Measurements from ENCODE around the gene TRDN.

The TRDN gene

GRCh38 chr6:123529058-123529457, 107.7 kb downstream of the TRDN start:
- DNase-seq (ENCODE audit: low read depth): no peak
- TF ChIP-seq, protein P1, sequence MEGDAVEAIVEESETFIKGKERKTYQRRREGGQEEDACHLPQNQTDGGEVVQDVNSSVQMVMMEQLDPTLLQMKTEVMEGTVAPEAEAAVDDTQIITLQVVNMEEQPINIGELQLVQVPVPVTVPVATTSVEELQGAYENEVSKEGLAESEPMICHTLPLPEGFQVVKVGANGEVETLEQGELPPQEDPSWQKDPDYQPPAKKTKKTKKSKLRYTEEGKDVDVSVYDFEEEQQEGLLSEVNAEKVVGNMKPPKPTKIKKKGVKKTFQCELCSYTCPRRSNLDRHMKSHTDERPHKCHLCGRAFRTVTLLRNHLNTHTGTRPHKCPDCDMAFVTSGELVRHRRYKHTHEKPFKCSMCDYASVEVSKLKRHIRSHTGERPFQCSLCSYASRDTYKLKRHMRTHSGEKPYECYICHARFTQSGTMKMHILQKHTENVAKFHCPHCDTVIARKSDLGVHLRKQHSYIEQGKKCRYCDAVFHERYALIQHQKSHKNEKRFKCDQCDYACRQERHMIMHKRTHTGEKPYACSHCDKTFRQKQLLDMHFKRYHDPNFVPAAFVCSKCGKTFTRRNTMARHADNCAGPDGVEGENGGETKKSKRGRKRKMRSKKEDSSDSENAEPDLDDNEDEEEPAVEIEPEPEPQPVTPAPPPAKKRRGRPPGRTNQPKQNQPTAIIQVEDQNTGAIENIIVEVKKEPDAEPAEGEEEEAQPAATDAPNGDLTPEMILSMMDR (IDR thresholded peaks at IDR 0.05; ENCODE audit: low read length, missing control alignments): no peak

GRCh38 chr6:123527406-123527805, 109.3 kb downstream of the TRDN start:
- DNase-seq (ENCODE audit: low read depth): no peak
- no peak overlapping the region for H3K4me3 ChIP-seq (replicated peaks; ENCODE audit: low read depth, low read length)
- TF ChIP-seq, protein P1 (IDR thresholded peaks at IDR 0.05; ENCODE audit: low read length, missing control alignments): no peak

More at GRCh38 chr6:123529058-123529457, 107.7 kb downstream of the TRDN start:
- H3K4me3 ChIP-seq (replicated peaks; ENCODE audit: low read depth, low read length): no peak overlapping the region

GRCh38 chr6:123526128-123526527, 110.6 kb downstream of the TRDN start:
- DNase-seq (ENCODE audit: low read depth): no peak
- H3K4me3 ChIP-seq (replicated peaks; ENCODE audit: low read depth, low read length): no peak overlapping the region
- TF ChIP-seq, protein P1 (IDR thresholded peaks at IDR 0.05; ENCODE audit: low read length, missing control alignments): no peak

- no peak overlapping the region for H3K4me3 ChIP-seq (replicated peaks; ENCODE audit: low read depth, low read length)
- TF ChIP-seq, protein P1 (IDR thresholded peaks at IDR 0.05; ENCODE audit: low read length, missing control alignments): no peak
- no peak for DNase-seq (ENCODE audit: low read depth)
These were observed 112.0 kb downstream of the TRDN start for GRCh38 chr6:123524781-123525180.

DNA sequence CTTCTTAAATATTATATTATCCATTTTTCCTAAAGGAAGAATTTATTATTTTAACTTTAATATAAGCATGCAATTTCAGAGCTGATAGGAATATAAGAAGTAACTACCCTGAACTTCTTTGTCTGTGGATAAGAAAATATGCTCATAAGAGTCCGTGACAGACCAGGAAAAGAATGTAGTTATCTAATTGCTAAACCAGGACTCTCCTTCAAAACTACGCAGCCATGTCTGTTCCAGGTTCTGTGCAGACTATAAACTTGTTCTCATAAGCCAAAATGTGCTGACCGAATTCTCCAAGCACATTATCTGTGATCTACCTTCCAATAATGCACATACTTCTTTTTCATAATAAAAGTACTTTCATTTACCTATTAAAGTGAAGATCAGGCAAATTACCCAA, 116.5 kb downstream of the TRDN start:
- TF ChIP-seq, protein P1 (IDR thresholded peaks at IDR 0.05; ENCODE audit: low read length, missing control alignments): no peak
- peak; percentile 3 for DNase-seq (ENCODE audit: low read depth)
- H3K4me3 ChIP-seq (replicated peaks; ENCODE audit: low read depth, low read length): no peak overlapping the region

- TF ChIP-seq, protein P1 (IDR thresholded peaks at IDR 0.05; ENCODE audit: low read length, missing control alignments): no peak
- no peak overlapping the region for H3K4me3 ChIP-seq (replicated peaks; ENCODE audit: low read depth, low read length)
- DNase-seq (ENCODE audit: low read depth): no peak
These were observed 117.6 kb downstream of the TRDN start for GRCh38 chr6:123519189-123519505.

GRCh38 chr6:123518441-123519188, 118.1 kb downstream of the TRDN start:
- H3K4me3 ChIP-seq (replicated peaks; ENCODE audit: low read depth, low read length): no peak overlapping the region
- TF ChIP-seq, protein P1 (IDR thresholded peaks at IDR 0.05; ENCODE audit: low read length, missing control alignments): no peak
- DNase-seq (ENCODE audit: low read depth): no peak

All from fibroblast of pulmonary artery (primary cell).